GM19193 (cell line): ENCODE measurements around the gene RNF38.

Experiments
- POLR2A ChIP-seq: IDR thresholded peaks from 4 replicates; pipeline ENCODE4 v1.6.1; 2011; ENCODE audit not compliant: insufficient read depth, insufficient read length; ENCODE audit errors: extremely low read depth

RNF38 gene

GRCh38 chr9:36345103-36345846, 54.8 kb downstream of the RNF38 start:
- no peak for TF ChIP-seq POLR2A

DNA sequence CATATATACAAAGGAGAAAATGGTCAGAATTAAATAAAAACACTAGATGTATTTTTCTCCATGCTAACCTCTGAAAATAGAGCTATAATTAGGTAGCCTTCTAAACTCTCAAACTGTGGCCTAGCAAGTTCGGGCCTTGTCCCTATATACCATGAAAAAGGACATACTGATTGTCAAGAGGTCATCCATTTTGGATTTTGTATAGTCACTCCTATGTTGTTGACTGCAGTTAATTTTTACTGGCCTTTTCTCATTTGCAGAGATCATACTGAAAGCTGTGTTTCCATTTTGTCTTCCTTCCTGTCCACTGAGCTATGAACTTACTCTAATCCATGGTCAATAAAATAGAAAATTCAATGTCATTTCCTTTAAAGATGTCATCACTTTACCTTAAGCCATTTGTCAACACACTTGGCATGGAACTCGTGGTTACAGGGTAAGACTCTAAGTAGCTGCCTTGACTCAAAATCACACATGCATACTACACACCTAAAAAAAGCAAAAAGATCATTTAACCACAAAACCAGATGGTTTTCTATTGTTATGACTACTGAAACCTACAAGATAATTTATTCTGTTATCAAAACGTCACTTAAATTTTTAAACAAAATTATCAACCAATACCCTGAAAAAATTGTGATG, 58.0 kb downstream of the RNF38 start:
- TF ChIP-seq POLR2A, result no peak

DNA sequence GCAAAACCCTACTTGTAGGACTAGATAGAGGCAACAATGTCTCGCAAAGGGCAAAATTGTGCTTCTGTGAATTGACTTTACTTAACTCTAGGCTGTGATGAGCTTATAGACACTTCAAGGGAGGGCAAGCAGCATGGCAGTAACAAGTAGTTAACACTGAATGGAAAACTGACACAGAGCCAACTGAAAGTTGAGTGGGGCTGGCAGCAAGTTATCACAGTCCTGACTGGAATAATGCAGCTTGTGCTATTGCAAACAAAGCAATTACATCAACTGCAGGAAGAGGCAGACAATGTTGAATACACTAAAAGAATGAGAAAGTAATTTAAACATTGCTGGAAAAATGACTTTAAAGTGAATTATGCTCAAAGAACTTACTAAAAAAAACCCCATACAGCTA, 62.2 kb downstream of the RNF38 start:
- TF ChIP-seq POLR2A, result no peak

GRCh38 chr9:36337002-36337401, 63.1 kb downstream of the RNF38 start:
- TF ChIP-seq POLR2A, result no peak

DNA sequence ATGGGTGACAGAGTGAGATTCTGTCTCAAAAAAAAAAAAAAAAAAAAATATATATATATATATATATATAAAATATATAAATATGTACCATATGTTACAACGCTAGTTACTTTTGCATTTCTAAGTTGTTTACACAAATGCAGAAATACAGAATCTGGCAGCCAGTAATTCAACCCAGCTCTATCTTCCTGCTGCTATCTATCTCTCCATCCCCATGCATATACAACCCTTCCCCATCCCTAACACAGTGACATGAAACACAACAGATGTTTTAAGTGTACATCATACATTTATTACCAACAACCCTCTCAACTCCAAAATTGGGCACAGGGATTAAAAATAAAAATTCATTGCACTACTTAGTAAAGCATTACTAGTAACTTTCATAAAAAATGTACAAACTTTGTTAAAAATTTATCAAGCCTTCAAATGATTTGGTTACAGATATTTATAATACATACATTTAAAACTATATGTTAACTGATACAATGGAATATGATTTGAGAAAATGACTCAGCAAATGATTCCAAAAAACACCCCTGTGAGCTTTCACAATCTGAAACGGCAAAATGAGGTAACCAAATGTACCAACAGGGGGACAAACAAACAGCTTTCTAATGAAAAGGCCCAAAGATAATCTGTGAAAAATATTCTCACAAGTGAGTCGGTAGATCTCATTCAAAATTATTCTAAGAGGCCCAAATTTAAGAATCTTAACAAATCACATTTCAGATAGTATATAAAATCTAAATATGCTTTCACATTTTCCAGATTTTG, 63.8 kb downstream of the RNF38 start:
- TF ChIP-seq POLR2A, result no peak

DNA sequence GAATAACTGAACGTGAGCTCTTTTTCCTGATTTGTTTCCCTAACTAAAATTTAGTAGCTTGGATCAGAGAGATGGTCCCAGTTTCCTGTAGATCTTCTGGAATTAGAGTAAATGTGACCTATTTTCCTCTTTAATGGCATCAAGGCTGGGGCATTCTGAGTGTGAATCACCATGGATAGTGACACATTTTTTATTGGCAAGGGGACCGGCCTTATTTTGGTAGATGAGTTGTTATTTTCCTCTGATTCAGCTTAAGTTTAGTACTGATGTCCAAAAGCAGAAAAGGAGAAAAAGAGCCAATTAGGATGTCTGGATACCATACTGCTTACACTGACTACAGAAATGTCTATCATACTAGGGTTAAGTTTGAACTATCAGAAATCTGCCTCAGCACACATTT, 68.1 kb downstream of the RNF38 start:
- no peak for TF ChIP-seq POLR2A

GRCh38 chr9:36328798-36329411, 71.2 kb downstream of the RNF38 start:
- no peak for TF ChIP-seq POLR2A

DNA sequence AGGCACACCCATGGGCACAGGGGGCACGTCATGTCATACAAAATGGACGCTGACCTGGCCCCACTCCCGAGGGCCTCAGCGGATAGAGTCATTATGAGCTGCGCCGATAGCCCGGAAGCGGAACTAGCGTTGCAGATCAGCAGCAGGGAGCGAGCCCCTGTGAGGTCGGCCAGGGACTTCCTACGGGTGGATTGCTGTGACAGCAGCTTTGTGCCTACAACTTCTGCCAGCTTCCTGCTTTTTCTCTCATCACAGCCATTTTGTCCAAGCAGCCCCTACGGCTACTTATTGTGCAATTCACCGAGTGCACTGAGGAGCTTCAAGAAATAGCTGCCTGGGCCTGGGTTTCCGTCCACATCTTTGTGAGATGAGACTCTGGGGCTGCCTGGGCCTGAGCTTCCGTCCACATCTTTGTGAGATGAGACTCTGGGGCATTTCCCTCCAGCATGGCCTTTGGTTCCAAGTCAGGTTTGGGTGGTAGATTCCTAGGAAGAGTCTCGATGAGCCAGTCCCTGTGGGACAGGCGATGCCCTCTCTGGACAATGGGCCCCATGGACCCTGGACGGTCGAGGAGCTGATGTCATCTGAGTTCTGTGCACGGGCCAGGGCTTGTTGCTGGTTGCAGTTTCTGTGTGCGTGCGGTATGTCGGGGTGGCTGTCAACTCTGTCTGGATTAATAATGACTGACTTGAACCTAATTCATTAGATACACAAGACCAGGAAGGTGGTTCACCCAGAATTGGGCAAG, 74.8 kb downstream of the RNF38 start:
- no peak for TF ChIP-seq POLR2A

GRCh38 chr9:36323926-36324325, 76.1 kb downstream of the RNF38 start:
- TF ChIP-seq POLR2A, result no peak

DNA sequence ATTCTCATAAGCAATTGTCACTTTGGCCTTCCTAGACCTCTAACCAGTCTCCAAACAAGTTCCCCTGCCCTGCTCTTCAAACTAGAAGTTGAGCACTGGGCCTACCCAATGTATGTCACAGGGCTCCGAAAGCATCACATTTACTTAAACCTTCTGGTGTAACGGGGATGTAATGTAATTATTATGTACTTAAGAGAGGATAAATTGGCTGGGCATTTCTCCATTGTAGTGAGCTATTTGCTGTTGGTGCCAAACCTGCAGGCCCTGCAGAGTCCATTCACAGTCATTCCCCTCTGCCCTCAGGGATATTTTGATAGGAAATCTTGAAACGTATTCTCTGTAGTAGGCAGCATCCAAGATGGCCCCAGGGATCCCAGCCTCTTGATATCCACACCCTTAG, 77.6 kb downstream of the RNF38 start:
- TF ChIP-seq POLR2A, result no peak

DNA sequence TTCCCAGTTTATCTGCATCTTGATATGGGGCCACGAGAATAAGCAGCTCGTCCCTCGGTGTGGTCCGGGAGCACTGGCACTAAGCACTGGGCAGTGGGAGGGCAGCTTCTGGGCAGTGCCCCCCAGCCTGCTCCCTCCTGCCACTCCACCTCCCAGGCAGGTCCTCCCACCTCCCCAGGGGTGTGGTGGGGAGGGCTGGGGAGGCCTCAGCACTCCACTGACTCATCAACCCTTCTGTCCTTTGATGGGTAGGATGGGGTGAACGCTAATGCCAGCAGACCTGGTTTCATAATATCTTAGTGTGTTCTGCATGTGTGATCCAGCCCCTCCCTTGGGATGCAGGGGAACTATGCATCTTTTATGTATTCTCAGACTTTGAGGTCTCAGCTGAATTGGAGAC, 79.6 kb downstream of the RNF38 start:
- no peak for TF ChIP-seq POLR2A

GRCh38 chr9:36319806-36320205, 80.3 kb downstream of the RNF38 start:
- TF ChIP-seq POLR2A, result no peak

DNA sequence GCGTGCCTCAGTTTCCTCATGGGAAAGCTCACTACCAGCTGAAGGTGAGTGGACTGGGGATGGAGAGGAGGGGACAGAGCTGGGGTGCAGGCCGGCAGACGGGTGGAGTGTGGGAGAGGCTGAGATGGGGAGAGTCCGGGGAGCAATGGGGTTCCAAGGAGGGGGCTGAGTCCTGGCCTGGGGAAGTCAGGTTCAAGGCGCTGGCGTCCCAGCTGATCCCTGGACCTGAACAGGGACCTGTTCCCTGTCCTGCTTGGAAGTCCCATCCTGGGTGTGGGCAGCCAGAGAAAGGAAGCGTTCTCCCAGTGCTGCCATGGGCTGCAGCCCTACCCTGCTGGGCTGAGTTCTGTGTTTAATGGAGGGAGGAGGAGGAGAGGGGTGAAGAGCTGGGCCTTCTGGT, 80.9 kb downstream of the RNF38 start:
- no peak for TF ChIP-seq POLR2A

- no peak for TF ChIP-seq POLR2A
Measured at GRCh38 chr9:36318212-36318802, 81.8 kb downstream of the RNF38 start.
